G401.6 (cell line): ENCODE measurements around the gene GLIS1.
"Not testable (repeated sequence)": the region's sequence is repeated elsewhere in the genome, so short reads cannot be mapped to it uniquely, and the experiment has no call there.

ENCODE experiments used
- FAIRE-seq: peaks from 2 replicates; lab custom pipeline; 2012; peaks lifted over from hg19 to GRCh38; lab: Jason Lieb, UNC

GLIS1 gene

GRCh38 chr1:53739109-53739681, at the start of gene GLIS1:
GLIS1 (minus strand) TSS chr1:53739164; CDS start chr1:53738064, 1,100 bp downstream.
- no peak for FAIRE-seq

GRCh38 chr1:53787655-53788054, 48.7 kb upstream of the GLIS1 start:
- no peak for FAIRE-seq

- no peak for FAIRE-seq
Measured at GRCh38 chr1:53783056-53783455, 44.1 kb upstream of the GLIS1 start.

GRCh38 chr1:53781654-53782053, 42.7 kb upstream of the GLIS1 start:
- no peak for FAIRE-seq

- no peak for FAIRE-seq
Measured at GRCh38 chr1:53777272-53777671, 38.3 kb upstream of the GLIS1 start.

- FAIRE-seq, result no peak
Measured at GRCh38 chr1:53771648-53772047, 32.7 kb upstream of the GLIS1 start.

GRCh38 chr1:53769780-53770179, 30.8 kb upstream of the GLIS1 start:
- no peak for FAIRE-seq

- no peak for FAIRE-seq
Measured at GRCh38 chr1:53769184-53769583, 30.2 kb upstream of the GLIS1 start.

- peak; percentile 52 for FAIRE-seq
Measured at GRCh38 chr1:53766831-53767405, 28.0 kb upstream of the GLIS1 start.

- no peak for FAIRE-seq
Measured at GRCh38 chr1:53766194-53766742, 27.3 kb upstream of the GLIS1 start.

- no peak for FAIRE-seq
Measured at GRCh38 chr1:53765657-53766056, 26.7 kb upstream of the GLIS1 start.

- no peak for FAIRE-seq
Measured at GRCh38 chr1:53763911-53764310, 24.9 kb upstream of the GLIS1 start.

- FAIRE-seq, result no peak
Measured at GRCh38 chr1:53763461-53763860, 24.5 kb upstream of the GLIS1 start.

GRCh38 chr1:53760497-53760896, 21.5 kb upstream of the GLIS1 start:
- not testable (repeated sequence) for FAIRE-seq

GRCh38 chr1:53755874-53756273, 16.9 kb upstream of the GLIS1 start:
- no peak for FAIRE-seq

- FAIRE-seq, result peak; percentile 91
Measured at GRCh38 chr1:53754484-53755312, 15.7 kb upstream of the GLIS1 start.

- FAIRE-seq, result no peak
Measured at GRCh38 chr1:53752281-53752680, 13.3 kb upstream of the GLIS1 start.

GRCh38 chr1:53747841-53748240, 8.9 kb upstream of the GLIS1 start:
- no peak for FAIRE-seq

GRCh38 chr1:53740621-53741105, 1.7 kb upstream of the GLIS1 start:
- FAIRE-seq, result no peak

- no peak for FAIRE-seq
Measured at GRCh38 chr1:53738205-53739108, 507 bp downstream of the GLIS1 start.

- FAIRE-seq, result no peak
Measured at GRCh38 chr1:53737648-53738204, 1.2 kb downstream of the GLIS1 start.

- FAIRE-seq, result no peak
Measured at GRCh38 chr1:53736290-53736689, 2.7 kb downstream of the GLIS1 start.
